A673 (cell line): ENCODE data around the gene KRT82. TPM values are rescaled to one million over a fixed set of nuclear protein-coding genes. Genes with fewer than 3 reads are reported as not detected.

Source experiments
- BruUV-seq: library from RNA; stranded (reverse); fragments of 400-500 nt; replicated peaks from 2 replicates; lab custom pipeline; 2021; lab: Mats Ljungman, UMichigan
- CTCF ChIA-PET: fragments of 300-600 bp; sonication (Branson Sonifier 250); formaldehyde crosslinking; loops from one replicate; lab custom pipeline; 2022; ENCODE audit warnings: antibody characterized with exemption; lab: Charles Lee
- POLR2A ChIA-PET: fragments of 300-600 bp; sonication (Branson Sonifier 250); formaldehyde crosslinking; loops from one replicate; lab custom pipeline; 2022; ENCODE audit warnings: antibody characterized with exemption; ENCODE audit not compliant: low non-redundant PET; lab: Charles Lee
- DNase-seq: peaks from one replicate; pipeline ENCODE4 v3.0.0-alpha.2; 2015; ENCODE audit warnings: low spot score
- H3K27ac ChIP-seq: fragments of 200-600 bp; sonication (generic); 2 replicates; pipeline ENCODE4 v1.5.1; 2016; ENCODE audit warnings: mixed run types, low read depth, mild to moderate bottlenecking, mixed read lengths, antibody characterized with exemption, low read length; ENCODE audit not compliant: poor library complexity, severe bottlenecking
- H3K27me3 ChIP-seq: fragments of 200-600 bp; sonication (generic); replicated peaks from 2 replicates; pipeline ENCODE4 v1.6.1; 2017; ENCODE audit warnings: mixed run types, low read depth, mild to moderate bottlenecking, mixed read lengths, antibody characterized with exemption, low read length; ENCODE audit not compliant: insufficient read depth, poor library complexity
- H3K36me3 ChIP-seq: fragments of 200-600 bp; sonication (generic); 2 replicates; pipeline ENCODE4 v1.6.1; 2016; ENCODE audit warnings: mixed run types, mild to moderate bottlenecking, mixed read lengths, antibody characterized with exemption, low read length; ENCODE audit not compliant: insufficient read depth, poor library complexity, severe bottlenecking
- H3K4me1 ChIP-seq: fragments of 200-600 bp; sonication (generic); 2 replicates; pipeline ENCODE4 v1.6.1; 2017; ENCODE audit warnings: mixed run types, mild to moderate bottlenecking, mixed read lengths, antibody characterized with exemption, low read length; ENCODE audit not compliant: insufficient read depth, poor library complexity, severe bottlenecking
- H3K4me3 ChIP-seq: fragments of 200-600 bp; sonication (generic); 2 replicates; pipeline ENCODE4 v1.5.1; 2016; ENCODE audit warnings: low read depth, mixed run types, mild to moderate bottlenecking, mixed read lengths, low read length; ENCODE audit not compliant: poor library complexity, severe bottlenecking
- H3K9me3 ChIP-seq: fragments of 200-600 bp; sonication (generic); 2 replicates; pipeline ENCODE4 v1.6.1; 2016; ENCODE audit warnings: mixed run types, low read depth, mild to moderate bottlenecking, mixed read lengths, antibody characterized with exemption, low read length; ENCODE audit not compliant: poor library complexity, severe bottlenecking
- EZH2 ChIP-seq: fragments of 200-600 bp; sonication (generic); IDR thresholded peaks from 2 replicates; pipeline ENCODE4 v1.6.1; 2017; ENCODE audit warnings: borderline replicate concordance, low read depth, mild to moderate bottlenecking, mixed read lengths, antibody characterized with exemption, low read length; ENCODE audit not compliant: poor library complexity, severe bottlenecking
- intact Hi-C: fragments of 100-400 bp; cut with micrococcal nuclease; formaldehyde crosslinking; loops from one replicate; pipeline ENCODE4 v1.10.0; 2022; ENCODE audit not compliant: unreplicated experiment
- total RNA-seq: library from RNA; stranded (reverse); gene quantifications from 2 replicates; pipeline ENCODE4 v1.2.3, GENCODE V29; 2021
- TF ChIP-seq, protein P1 (sequence below): fragments of 300-800, 200-600 bp; sonication (generic); conservative IDR thresholded peaks from 2 replicates; pipeline ENCODE4 v1.5.1; 2017; ENCODE audit warnings: low read depth, mild to moderate bottlenecking, antibody characterized with exemption, low read length, moderate library complexity, mixed read lengths

KRT82 gene
- total RNA-seq, 1 experiment from 2014 or later = not detected

DNA sequence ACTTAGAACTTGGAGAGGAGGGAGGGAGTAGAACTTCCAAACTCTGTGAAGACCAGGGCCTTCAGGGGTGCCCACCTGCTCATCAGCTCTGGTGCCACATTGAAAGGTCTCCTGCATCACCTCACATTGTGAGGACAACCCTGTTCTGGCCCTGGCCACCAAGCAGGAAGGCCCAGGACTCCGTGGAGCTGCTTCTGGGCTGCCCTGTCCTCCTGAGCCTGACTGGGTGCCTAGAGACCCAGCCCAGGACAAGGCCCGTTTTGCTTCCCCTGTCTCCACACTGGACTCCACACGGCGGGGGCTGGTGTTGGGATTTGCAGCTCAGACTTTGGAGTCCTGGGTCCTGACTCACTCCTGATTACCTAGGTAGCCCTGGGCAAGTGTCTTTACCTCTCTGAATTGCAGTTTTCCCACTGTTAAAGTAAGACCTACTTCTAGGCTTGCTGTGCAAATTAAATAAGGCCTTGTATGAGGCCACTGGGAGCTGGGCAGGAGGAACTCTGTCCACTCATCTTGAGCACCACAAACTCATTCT lies 12.5 kb upstream of the KRT82 start:
- H3K9me3 ChIP-seq = no peaks in the 10 kb centered on the region
- no peaks in the 10 kb centered on the region for H3K27me3 ChIP-seq
- H3K4me3 ChIP-seq = no peak overlapping the region
- no peaks in the 10 kb centered on the region for H3K4me1 ChIP-seq
- DNase-seq = no peak
- no TSS peak for BruUV-seq
- POLR2A ChIA-PET = no interaction called here
- no peaks in the 10 kb centered on the region for H3K36me3 ChIP-seq
- intact Hi-C loops = no loop called here
- TF ChIP-seq, protein P1, sequence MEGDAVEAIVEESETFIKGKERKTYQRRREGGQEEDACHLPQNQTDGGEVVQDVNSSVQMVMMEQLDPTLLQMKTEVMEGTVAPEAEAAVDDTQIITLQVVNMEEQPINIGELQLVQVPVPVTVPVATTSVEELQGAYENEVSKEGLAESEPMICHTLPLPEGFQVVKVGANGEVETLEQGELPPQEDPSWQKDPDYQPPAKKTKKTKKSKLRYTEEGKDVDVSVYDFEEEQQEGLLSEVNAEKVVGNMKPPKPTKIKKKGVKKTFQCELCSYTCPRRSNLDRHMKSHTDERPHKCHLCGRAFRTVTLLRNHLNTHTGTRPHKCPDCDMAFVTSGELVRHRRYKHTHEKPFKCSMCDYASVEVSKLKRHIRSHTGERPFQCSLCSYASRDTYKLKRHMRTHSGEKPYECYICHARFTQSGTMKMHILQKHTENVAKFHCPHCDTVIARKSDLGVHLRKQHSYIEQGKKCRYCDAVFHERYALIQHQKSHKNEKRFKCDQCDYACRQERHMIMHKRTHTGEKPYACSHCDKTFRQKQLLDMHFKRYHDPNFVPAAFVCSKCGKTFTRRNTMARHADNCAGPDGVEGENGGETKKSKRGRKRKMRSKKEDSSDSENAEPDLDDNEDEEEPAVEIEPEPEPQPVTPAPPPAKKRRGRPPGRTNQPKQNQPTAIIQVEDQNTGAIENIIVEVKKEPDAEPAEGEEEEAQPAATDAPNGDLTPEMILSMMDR = no peak
- TF ChIP-seq EZH2 = no peak
- no peak overlapping the region for H3K27ac ChIP-seq
- CTCF ChIA-PET = no interaction called here

DNA sequence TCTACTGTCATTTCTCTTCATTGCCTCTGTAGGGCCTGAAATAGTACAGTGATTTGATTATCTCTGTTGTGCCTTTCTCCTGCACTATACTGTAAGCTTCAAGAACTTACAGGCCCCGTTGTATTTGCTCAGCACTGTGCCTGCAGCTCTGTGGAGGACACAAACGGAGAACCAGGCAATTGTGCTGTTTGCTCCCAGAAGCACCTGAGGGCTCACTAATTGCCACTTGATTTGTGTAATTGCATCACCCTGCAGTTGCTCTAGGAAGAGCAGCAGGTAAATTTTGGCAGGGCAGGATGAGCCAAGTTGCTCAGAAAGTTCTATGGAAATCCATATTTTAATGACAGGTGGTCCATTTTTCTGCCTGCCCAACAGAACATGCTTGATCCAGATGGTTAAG lies 11.6 kb upstream of the KRT82 start:
- H3K9me3 ChIP-seq = no peaks in the 10 kb centered on the region
- TF ChIP-seq, protein P1 = no peak
- TF ChIP-seq EZH2 = no peak
- ChIA-PET CTCF (no interaction called here), POLR2A (no interaction called here)
- H3K4me1 ChIP-seq = no peaks in the 10 kb centered on the region
- no peaks in the 10 kb centered on the region for H3K36me3 ChIP-seq
- H3K27ac ChIP-seq = no peak overlapping the region
- H3K27me3 ChIP-seq = no peaks in the 10 kb centered on the region
- DNase-seq = no peak
- intact Hi-C loops = no loop called here
- no TSS peak for BruUV-seq
- no peak overlapping the region for H3K4me3 ChIP-seq

DNA sequence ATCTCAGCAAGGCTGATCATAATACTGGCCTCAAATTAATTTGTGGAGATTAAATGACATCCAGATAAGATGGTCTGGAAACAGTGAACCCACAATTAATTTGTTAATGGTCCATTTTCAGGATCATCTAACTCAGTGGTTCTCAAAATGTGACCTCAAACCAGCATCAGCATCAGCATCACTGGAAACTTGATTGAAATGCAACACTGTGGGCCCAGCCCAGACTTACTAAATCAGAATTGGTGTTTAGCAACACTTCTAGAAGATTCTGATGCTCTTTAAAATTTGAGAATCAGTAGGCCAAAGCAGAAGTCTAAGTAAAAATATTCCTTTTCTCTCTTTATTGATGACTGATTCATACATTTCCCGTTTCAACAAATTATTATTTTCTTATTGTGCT lies 10.7 kb upstream of the KRT82 start:
- intact Hi-C loops = no loop called here
- BruUV-seq = no TSS peak
- TF ChIP-seq, protein P1 = no peak
- TF ChIP-seq EZH2 = no peak
- no peak overlapping the region for H3K4me3 ChIP-seq
- no peaks in the 10 kb centered on the region for H3K36me3 ChIP-seq
- H3K4me1 ChIP-seq = no peaks in the 10 kb centered on the region
- DNase-seq = no peak
- CTCF ChIA-PET = no interaction called here
- POLR2A ChIA-PET = no interaction called here
- no peak overlapping the region for H3K27ac ChIP-seq
- no peaks in the 10 kb centered on the region for H3K9me3 ChIP-seq
- no peaks in the 10 kb centered on the region for H3K27me3 ChIP-seq
